Bronchial epithelial cell (primary cell): ENCODE measurements around the gene RPLP1. TPM values are rescaled to one million over a fixed set of nuclear protein-coding genes. Genes with fewer than 3 reads are reported as not detected.

Experiments
- DNase-seq: peaks from one replicate; pipeline ENCODE4 v3.0.0-alpha.2; 2010; ENCODE audit warnings: low read depth
- FAIRE-seq: peaks from 2 replicates; lab custom pipeline; 2011; peaks lifted over from hg19 to GRCh38; lab: Jason Lieb, UNC
- H3K27me3 ChIP-seq: 2 replicates; pipeline ENCODE4 v1.5.1; 2011; ENCODE audit warnings: low read length; ENCODE audit not compliant: control insufficient read depth, insufficient read depth
- H3K36me3 ChIP-seq: 2 replicates; pipeline ENCODE4 v1.5.1; 2011; ENCODE audit warnings: low read length; ENCODE audit not compliant: control insufficient read depth, insufficient read depth
- H3K4me3 ChIP-seq: 2 replicates; pipeline ENCODE4 v1.5.1; 2011; ENCODE audit warnings: mild to moderate bottlenecking, low read depth, low read length, control low read depth
- total RNA-seq: library from RNA; depleted of rRNA; stranded (reverse); fragments of >200 nt; gene quantifications from 2 replicates; pipeline ENCODE4 v1.2.1, GENCODE V29; 2014
- TF ChIP-seq, protein P1 (sequence below): IDR thresholded peaks from 2 replicates; pipeline ENCODE4 v1.5.1; 2011; ENCODE audit warnings: mild to moderate bottlenecking, moderate library complexity, low read length, control low read depth, inconsistent platforms; ENCODE audit not compliant: insufficient read depth, severe bottlenecking

The RPLP1 gene
- total RNA-seq, 1 donor from 2014 or later = 47.4 TPM

- TF ChIP-seq, protein P1, sequence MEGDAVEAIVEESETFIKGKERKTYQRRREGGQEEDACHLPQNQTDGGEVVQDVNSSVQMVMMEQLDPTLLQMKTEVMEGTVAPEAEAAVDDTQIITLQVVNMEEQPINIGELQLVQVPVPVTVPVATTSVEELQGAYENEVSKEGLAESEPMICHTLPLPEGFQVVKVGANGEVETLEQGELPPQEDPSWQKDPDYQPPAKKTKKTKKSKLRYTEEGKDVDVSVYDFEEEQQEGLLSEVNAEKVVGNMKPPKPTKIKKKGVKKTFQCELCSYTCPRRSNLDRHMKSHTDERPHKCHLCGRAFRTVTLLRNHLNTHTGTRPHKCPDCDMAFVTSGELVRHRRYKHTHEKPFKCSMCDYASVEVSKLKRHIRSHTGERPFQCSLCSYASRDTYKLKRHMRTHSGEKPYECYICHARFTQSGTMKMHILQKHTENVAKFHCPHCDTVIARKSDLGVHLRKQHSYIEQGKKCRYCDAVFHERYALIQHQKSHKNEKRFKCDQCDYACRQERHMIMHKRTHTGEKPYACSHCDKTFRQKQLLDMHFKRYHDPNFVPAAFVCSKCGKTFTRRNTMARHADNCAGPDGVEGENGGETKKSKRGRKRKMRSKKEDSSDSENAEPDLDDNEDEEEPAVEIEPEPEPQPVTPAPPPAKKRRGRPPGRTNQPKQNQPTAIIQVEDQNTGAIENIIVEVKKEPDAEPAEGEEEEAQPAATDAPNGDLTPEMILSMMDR = peak; percentile 73
- FAIRE-seq (no peak), DNase-seq (peak; percentile 79)
- Histone ChIP-seq H3K27me3 (no peaks in the 10 kb centered on the region), H3K4me3 (no peak overlapping the region), H3K36me3 (no peaks in the 10 kb centered on the region)
Measured at GRCh38 chr15:69410248-69410874, 42.3 kb upstream of the RPLP1 start.

GRCh38 chr15:69412274-69412673 lies 40.3 kb upstream of the RPLP1 start:
- Histone ChIP-seq H3K36me3 (no peaks in the 10 kb centered on the region), H3K4me3 (no peak overlapping the region), H3K27me3 (no peaks in the 10 kb centered on the region)
- no peak for FAIRE-seq
- TF ChIP-seq, protein P1 = no peak
- DNase-seq = no peak

- H3K27me3 ChIP-seq = no peaks in the 10 kb centered on the region
- FAIRE-seq (no peak), DNase-seq (no peak)
- H3K4me3 ChIP-seq = no peak overlapping the region
- TF ChIP-seq, protein P1 = no peak
- H3K36me3 ChIP-seq = no peaks in the 10 kb centered on the region
Measured at GRCh38 chr15:69412701-69413100, 39.9 kb upstream of the RPLP1 start.

DNA sequence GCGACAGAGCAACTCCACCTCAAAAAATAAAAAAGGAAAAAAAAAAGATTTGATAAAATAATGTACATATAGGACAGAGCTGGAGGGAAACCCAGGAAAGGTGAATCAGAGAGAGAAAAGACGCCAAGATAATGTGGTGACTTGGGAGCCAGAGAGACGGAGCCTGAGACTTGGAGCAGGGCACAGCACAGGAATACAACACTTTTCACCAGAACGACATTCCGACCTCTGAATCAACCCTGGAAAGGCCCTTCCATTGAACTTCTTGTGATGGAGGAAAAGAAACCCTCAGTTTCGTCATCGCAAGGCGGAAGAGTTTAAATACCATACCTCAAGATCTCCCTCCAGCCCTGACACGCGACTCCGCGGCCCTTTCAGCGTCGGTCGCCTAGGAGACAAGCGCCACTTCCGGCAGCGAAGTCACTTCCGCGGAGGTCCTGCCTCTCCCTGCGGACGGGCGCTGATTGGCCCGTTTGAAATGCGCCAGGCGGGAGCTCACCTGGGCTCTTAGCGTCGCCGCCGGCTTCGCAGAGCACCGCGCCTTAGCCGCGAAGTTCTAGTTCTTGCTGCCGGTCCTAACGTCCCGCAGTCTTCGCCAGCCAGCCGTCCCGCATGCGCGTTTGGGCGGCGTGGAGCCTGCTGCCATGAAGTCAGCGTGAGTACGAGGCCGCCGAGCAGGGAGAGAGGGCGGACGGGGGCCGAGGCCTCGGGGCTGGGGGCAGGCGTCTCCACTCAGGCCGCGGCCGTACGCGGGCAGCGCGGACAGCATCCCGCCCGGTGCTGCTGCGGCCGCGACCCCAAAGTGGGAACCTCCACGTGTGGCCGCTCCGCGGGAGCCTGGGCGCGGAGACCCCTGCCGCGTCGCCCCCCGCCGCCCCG lies 38.6 kb upstream of the RPLP1 start, which contains the start of gene KIF23:
KIF23 (plus strand) TSS at position 528 of the 879 bp plus-strand sequence; CDS start at position 645, 117 bp downstream.
- DNase-seq (peak; percentile 90), FAIRE-seq (no peak)
- no peaks in the 10 kb centered on the region for H3K36me3 ChIP-seq
- peak within 1 kb of the TSS; percentile 83 for H3K4me3 ChIP-seq
- no peaks in the 10 kb centered on the region for H3K27me3 ChIP-seq
- TF ChIP-seq, protein P1 = no peak

DNA sequence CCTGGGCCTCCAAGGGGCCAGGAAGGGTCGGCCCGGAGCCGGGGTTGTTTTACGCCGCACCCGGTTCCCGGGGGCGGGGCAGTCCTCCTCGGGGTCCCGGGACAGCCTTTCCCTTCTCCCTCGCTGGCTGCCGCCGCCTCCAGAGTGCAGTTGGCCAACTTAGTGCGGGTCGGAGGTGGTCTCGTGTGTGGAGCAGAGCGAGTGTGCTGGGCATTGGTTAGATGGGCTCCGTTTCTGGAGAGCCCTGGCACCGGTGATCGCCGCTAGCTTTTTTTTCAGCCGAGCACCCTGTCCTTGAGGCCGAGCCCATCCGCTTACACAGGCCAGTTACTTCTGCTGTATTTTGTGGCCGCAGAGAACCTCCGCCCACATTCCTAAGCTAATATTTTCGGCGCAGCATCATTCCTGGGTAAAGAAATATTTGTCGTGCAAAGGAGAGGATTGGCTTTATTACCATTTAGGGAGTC lies 37.9 kb upstream of the RPLP1 start:
- peak; percentile 74 for DNase-seq
- FAIRE-seq = no peak

More for the DNA sequence above, 37.9 kb upstream of the RPLP1 start:
- H3K27me3 ChIP-seq = no peaks in the 10 kb centered on the region
- H3K36me3 ChIP-seq = no peaks in the 10 kb centered on the region
- peak overlapping the region; percentile 83 for H3K4me3 ChIP-seq
- TF ChIP-seq, protein P1 = no peak
